HPDE6-E6E7 (cell line): Measurements from ENCODE around the gene ZNF146.
"Not testable (repeated sequence)": the region's sequence is repeated elsewhere in the genome, so short reads cannot be mapped to it uniquely, and the experiment has no call there.

Experiments
- DNase-seq: peaks from one replicate; pipeline ENCODE4 v3.0.0; 2011; ENCODE audit warnings: missing footprints; ENCODE audit errors: extremely low spot score

The ZNF146 gene

DNA sequence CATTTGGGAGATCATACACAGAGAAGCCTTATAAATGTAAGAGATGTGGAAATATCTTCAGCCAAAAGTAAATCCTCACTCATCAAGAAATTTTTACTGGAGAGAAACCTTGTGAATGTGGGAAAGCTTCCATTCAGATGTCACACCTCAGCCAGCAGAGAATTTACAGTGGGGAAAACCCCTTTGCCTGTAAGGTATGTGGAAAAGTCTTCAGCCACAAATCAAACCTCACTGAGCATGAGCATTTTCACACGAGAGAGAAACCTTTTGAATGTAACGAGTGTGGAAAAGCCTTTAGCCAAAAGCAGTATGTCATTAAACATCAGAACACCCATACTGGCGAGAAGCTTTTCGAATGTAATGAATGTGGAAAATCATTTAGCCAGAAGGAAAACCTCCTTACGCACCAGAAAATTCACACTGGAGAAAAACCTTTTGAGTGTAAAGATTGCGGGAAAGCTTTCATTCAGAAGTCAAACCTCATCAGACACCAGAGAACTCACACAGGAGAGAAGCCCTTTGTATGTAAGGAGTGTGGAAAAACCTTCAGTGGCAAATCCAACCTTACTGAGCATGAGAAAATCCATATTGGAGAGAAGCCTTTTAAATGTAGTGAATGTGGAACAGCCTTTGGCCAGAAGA, 21.5 kb downstream of the ZNF146 start:
- no peak for DNase-seq

DNA sequence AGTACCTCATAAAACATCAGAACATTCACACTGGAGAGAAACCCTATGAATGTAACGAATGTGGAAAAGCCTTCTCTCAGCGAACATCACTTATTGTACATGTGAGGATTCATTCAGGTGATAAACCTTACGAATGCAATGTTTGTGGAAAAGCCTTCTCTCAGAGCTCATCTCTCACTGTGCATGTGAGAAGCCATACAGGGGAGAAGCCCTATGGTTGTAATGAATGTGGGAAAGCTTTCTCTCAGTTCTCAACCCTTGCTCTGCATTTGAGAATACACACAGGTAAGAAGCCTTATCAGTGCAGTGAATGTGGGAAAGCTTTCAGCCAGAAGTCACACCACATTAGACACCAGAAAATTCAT, 22.0 kb downstream of the ZNF146 start:
- no peak for DNase-seq

DNA sequence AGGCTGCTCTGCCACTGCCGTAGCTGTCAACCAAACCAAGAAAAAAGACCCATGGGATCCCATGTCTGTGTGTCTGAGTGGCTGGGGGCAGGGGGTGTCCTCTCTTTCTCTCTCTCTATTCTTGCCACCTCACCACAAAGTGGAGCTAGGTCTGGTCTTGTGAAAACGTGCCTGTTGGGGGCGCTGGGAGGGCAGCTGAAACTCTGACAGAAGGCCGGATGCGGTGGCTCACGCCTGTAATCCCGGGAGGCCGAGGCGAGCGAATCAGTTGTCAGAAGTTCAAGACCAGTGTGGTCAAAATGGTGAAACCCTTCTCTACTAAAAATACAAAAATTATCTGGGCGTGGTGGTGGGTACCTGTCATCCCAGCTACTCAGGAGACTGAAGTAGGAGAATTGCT, 29.2 kb downstream of the ZNF146 start:
- DNase-seq = no peak

DNA sequence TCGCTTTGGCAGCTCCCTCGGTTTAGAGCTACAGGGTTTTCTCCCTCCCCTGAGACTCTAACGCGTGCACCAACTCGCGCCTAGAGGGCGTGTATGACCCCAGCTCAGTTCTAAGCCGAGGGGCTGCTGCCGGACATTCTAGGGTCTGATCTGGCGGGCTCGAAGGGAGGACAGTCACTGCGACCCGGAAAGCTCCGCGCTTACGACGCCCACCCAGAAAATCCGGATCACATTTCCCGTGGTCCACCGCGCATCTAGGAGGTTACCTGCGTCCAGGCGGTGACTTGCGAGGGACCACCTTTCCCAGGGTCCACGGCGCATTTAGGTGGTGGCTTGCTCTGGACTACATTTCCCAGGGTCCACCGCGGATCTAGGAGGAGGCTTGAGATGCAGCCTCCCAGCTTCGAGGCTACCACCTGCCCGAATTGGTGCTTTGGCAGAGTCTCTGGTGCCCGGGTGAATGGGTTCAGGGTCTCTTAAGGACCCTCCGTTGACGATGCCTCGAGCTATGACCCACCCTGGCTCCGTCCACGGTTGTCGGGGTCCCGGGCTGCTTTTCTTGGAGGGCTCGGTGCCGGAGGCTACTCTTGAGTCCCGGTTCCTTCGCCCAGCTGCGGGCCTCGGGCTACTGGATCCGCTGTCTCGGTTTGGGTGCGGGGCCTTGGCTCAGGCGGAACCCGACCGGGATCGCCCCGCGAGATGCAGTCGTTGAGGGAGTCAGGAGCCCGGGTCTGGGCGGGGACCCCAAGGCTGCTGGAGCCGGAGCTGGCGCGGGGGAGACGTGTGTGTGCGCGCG, 30.5 kb downstream of the ZNF146 start:
- DNase-seq = no peak

DNA sequence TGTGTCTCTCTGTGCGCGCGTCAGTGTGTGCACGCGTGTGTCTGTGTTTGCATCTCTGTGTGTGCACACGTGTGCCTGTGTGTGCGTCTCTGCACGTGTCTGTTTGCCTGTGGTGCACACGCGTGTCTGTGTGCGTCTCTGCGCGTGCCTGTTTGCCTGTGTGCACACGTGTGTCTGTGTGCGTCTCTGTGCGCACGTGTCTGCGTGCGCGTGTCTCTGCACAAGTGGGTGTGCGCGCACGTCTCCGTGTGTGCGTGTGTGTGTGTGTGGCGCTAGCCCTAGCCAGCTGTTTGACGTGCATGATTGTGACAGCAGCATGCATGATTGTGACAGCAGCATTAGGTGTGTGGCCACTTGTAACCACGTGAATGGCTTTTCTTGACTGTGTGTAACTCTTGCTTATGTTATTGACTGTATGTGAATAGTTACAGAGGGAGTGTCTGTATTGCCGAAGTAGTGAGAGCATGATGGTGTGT, 31.1 kb downstream of the ZNF146 start:
- no peak for DNase-seq

DNA sequence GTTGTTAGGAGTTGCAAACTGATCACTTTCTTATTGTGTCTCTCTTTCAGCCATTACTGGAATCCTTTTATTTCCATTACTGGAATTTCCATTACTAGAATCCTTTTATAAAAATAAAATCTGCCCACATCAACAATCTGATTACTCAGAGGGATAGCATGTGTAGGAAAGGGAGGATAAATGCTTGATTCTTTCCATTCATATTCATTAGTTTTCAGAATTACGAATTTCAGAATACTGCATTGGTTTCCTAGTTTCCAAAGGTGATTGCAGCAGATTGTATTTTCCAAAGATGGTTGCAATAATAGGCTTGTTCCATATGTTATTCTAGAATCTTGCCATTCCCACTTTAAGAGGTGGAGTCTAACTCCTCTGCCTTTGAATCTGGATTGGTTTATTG, 37.1 kb downstream of the ZNF146 start:
- no peak for DNase-seq

DNA sequence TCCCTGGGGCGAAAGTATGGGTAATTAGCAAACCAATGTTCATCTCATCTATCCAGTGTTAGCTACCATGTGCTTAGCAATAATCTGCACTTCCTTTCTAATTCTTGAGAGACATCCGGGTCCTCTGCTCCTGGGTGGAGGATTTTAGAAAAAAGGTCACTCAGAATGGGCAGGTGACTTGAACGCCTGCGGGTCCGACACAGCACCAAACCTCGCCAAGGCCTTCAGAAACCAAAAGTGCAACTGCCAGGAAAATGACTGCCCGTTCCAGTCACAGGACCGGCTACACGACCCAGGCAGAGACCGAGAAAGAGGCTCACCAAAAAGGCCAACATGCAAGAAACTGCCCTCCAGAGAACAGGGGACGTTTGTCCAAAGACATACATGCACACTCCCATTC, 39.9 kb downstream of the ZNF146 start:
- no peak for DNase-seq

DNA sequence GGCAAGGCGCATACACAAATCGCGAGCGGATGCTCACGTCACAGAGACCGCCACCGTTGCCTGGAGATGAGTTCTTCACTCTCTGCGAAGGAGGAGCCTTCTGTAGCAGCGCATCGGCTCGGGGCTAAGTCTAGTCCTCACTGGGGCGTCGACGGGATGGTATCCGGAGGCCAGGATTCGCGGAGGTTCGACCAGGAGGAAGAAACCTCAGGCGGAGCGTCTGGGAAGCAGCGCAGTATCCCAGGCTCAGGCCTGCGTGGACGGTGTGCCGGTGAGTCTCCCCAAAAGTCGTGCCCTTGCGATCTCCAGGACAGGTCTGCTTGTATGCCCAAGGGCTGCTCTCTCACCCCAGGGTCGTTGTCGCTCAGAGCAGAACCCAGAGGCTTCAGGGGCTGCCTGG, 40.4 kb downstream of the ZNF146 start:
- DNase-seq = no peak

DNA sequence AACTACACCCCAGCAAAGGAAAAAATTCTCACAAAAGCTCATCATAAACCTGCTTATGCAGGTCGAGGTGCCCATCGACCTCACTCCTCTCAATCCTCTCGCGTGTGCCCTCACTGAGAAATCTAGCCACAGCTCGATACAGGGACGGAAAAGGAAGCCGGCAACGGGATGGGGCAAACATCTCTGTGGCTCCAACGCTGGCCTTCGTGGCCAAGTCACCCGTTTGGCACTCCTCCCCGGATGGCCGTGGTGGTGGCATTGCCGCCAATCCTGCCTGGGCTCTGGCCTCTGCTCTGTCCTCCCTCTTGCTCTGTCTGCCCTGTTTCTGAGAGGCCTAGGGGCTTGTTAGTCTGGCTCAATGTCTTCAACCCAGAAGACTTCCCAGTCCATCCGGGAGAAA, 41.2 kb downstream of the ZNF146 start:
- no peak for DNase-seq

DNA sequence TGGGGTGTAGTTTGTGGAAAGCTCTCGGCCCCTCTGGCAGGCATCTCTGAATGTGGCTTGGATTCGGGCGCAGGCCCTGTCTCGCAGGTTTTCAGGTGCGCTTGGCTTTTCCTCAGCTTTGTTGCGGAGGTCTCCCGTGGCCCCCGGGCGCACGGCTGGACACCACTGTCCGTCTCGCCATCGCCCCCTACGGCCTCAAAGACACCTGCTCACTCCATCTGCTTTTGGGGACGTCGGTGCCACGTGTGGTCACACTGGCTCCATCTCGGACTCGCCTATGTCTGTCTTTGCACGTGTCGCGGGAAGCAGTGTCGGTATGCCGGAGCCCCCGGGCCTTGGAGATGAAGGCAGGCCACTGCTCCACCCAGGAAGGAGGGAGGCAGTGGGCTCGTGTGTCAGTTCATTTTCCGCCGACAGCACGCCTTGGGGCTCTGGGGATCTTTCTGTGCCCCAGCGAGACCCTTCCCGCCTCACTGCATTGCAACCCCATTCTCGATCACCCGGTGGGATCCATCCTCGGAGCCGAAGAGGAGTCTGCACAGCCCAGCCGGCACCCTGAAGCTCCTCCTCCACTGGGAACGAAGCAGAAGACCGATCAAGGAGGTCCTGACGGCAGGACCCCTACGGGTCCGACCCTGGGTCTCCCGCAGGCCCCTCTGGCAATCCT, 42.1 kb downstream of the ZNF146 start:
- no peak for DNase-seq

DNA sequence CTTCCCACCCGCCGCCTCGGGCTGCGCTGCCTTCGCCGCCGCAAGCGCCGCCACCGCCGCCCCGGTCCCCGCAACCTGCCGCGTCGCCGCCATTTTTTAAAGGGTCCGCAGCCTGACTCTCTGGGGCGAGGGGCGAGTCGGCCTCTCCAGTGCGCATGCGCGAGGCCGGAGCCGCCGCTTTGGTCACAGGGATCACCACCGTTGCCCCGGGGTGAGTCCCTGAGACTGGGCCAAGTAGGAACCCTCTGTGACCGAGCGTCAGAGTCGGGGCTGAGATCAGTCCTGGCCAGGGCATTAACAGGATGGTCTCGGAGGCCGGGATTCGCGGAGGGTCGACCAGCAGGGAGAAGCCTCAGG, 42.6 kb downstream of the ZNF146 start:
- DNase-seq = no peak

DNA sequence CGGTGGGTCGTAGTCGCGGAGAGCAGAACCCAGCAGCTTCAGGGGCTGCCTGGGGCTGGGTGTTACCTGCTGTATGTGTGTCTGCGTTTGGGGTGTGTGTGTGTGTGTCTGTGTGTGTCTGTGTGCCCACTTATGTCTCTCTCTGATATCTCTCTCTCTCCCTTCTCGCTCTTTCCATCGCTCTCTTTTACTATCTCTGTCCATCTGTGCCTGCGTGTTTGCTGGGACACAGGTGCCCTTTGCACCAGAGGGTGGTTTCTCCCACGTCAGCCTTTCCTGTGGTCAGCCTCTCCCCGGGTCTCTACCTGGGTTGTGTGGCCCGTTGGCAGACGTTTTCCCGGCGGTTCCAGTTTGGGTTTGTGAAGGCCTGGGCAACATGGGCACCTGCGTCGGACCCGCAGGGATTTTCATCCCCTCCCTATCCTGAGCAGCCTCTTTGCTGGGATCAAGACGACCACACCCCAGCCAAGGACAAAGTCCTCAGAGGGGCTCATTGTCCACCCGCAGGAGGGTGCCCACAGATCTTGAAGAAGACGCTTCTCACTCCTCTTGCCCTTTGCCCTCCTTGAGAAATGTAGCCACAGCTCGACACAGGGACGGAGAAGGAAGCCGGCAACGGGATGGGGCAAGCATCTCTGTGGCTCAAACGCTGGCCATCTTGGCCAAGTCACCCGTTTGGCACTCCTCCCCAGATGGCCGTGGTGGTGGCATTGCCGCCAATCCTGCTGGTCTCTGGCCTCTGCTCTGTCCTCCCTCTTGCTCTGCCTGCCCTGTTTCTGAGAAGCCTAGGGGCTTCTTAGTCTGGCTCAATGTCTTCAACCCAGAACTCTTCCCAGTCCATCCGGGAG, 43.3 kb downstream of the ZNF146 start:
- DNase-seq = no peak

DNA sequence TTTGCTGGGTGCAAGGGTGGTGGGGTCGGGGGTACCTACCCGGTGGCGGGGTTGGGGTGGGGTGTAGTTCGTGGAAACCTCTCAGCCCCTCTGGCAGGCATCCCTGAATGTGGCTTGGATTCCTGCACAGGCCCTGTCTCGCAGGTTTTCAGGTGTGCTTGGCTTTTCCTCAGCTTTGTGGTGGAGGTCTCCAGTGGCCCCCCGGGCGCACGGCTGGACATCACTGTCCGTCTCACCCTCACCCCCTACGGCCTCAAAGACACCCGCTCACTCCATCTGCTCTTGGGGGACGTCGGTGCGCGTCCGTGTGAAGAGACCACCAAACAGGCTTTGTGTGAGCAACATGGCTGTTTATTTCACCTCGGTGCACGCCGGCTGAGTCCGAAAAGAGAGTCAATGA, 44.3 kb downstream of the ZNF146 start:
- no peak for DNase-seq

DNA sequence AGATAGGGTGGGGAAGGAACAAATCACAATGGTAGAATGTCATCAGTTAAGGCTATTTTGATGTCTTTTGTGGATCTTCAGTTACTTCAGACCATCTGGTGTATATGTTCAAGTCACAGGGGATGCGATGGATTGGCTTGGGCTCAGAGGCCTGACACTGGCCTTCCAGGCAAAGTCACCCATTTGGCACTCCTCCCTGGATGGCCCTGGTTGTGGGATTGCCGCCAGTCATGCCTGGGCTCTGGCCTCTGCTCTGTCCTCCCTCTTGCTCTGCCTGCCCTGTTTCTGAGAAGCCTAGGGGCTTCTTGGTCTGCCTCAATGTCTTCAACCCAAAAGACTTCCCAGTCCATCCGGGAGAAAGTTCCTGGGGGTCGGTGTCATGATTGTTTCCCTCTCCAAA, 50.2 kb downstream of the ZNF146 start:
- no peak for DNase-seq

DNA sequence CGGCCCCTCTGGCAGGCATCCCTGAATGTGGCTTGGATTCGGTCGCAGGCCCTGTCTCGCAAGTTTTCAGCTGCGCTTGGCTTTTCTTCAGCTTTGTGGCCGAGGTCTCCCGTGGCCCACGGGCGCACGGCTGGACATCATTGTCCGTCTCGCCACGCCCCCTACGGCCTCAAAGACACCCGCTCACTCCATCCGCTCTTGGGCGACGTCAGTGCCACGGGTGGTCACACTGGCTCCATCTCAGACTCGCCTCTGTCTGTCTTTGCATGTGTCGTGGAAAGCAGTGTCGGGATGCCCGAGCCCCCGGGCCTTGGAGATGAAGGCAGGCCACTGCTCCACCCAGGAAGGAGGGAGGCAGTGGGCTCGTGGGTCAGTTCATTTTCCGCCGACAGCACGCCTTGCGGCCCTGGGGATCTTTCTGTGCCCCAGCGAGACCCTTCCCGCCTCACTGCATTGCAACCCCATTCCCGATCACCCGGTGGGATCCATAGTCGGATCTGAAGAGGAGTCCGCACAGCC, 51.0 kb downstream of the ZNF146 start:
- no peak for DNase-seq

DNA sequence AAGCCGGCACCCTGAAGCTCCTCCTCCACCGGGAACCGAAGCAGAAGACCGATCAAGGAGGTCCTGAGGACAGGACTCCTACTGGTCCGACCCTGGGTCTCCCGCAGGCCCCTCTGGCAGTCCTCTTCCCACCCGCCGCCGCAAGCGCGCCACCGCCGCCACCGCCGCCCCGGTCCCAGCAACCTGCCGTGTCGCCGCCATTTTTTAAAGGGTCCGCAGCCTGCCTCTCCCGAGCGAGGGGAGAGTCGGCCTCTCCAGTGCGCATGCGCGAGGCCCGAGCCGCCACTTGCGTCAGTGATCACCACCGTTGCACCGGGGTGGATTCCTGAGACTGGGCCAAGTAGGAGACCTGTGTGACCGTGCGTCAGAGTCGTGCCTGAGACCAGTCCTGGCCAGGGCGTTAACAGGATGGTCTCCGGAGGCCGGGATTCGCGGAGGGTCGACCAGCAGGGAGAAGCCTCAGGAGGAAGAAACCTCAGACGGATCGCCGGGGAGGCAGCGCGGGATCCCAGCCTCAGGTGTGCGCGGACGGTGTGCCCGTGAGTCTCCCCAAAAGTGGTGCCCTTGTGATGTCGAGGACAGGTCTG, 51.6 kb downstream of the ZNF146 start:
- no peak for DNase-seq

DNA sequence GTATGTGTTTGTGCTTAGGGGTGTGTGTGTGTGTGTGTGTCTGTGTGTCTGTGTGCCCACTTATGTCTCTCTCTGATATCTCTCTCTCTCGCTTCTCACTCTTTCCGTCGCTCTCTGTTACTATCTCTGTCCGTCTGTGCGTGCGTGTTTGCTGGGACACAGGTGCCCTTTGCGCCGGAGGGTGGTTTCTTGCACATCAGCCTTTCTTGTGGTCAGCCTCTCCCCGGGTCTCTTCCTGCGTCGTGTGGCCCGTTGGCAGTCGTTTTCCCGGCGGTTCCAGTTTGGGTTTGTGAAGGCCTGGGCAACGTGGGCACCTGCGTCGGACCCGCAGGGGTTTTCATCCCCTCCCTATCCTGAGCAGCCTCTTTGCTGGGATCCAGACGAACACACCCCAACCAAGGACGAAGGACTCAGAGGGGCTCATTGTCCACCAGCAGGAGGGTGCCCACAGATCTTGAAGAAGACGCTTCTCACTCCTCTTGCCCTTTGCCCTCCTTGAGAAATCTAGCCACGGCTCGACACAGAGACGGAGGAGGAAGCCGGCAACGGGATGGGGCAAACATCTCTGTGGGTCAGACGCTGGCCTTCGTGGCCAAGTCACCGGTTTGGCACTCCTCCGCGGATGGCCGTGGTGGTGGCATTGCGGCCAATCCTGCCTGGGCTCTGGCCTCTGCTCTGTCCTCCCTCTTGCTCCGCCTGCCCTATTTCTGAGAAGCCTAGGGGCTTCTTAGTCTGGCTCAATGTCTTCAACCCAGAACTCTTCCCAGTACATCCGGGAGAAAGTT, 52.3 kb downstream of the ZNF146 start:
- DNase-seq = no peak

DNA sequence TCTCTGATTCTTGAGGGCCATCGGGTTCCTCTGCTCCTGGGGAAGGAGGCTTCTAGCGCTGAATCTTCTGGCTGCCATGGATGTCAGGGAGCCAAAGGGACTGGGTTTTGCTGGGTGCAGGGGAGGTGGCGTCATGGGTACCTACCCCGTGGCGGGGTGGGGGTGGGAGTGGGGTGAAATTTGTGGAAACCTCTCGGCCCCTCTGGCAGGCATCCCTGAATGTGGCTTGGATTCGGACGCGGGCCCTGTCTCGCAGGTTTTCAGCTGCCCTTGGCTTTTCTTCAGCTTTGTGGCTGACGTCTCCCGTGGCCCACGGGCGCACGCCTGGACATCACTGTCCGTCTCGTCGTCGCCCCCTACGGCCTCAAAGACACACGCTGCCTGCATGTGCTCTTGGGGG, 53.2 kb downstream of the ZNF146 start:
- not testable (repeated sequence) for DNase-seq

DNA sequence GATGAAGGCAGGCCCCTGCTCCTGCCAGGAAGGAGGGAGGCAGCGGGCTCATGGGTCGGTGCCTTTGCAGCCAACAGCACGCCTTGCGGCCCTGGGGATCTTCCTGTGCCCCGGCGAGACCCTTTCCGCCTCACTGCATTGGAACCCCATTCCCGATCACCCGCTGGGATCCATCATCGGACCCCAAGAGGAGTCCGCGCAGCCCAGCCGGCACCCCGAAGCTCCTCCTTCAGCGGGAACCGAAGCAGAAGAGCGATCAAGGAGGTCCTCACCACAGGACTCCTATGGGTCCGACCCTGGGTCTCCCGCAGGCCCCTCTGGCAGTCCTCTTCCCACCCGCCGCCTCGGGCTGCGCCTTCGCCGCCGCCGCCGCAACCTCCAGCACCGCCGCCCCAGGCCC, 53.7 kb downstream of the ZNF146 start:
- not testable (repeated sequence) for DNase-seq

DNA sequence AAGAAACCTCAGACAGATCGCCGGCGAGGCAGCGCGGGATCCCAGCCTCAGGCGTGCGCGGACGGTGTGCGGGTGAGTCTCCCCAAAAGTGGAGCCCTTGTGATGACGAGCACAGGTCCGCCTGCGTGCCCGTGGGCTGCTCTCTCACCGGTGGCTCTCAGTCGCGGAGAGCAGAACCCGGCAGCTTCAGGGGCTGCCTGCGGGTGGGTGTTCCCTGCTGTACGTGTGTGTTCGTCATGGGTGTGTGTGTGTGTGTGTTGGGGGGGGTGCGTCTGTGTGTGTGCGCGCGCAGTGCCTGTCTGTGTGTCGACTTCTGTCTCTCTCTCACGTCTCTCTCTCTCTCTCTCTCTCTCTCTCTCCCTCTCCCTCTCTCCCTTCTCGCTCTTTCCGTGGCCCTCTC, 54.4 kb downstream of the ZNF146 start:
- DNase-seq = not testable (repeated sequence)
